A549 (cell line): Measurements from ENCODE around the gene EML4. TPM values are rescaled to one million over a fixed set of nuclear protein-coding genes. Genes with fewer than 3 reads are reported as not detected.

Experiments used
- ATAC-seq, 2 experiments: fragments of 200-7000 bp in 1 of 2; fragments of >200 bp in 1 of 2; cut with Nextera tagmentation in 1 of 2; cut with Tn5 transposase in 1 of 2; 3 replicates each; pipeline versions ENCODE4 v1.8.0 to v1.9.1; 2018 to 2020; ENCODE audit warnings: mild to moderate bottlenecking in 1 of 2, moderate library complexity in 1 of 2
- CTCF ChIA-PET: fragments of 300-600 bp; sonication (Branson Sonifier 250); formaldehyde crosslinking; extraction: SDS; loops from one replicate; lab custom pipeline; 2021; ENCODE audit warnings: antibody characterized with exemption, inconsistent platforms; lab: Yijun Ruan, JAX
- POLR2A ChIA-PET: fragments of 350-600 bp; formaldehyde crosslinking; extraction: SDS; loops from one replicate; lab custom pipeline; 2021; ENCODE audit warnings: antibody characterized with exemption, inconsistent platforms; lab: Yijun Ruan, JAX
- DNase-seq, 2 experiments: peaks; one replicate each; pipeline versions ENCODE4 v3.0.0 to v3.0.0-alpha.2; 2011 to 2016; ENCODE audit warnings: low read depth in 1 of 2, low spot score in 1 of 2
- FAIRE-seq: peaks from 2 replicates; lab custom pipeline; 2011; peaks lifted over from hg19 to GRCh38; lab: Jason Lieb, UNC
- H3K27ac ChIP-seq, 2 experiments: fragments of >200 bp; sonication (Bioruptor Twin); formaldehyde crosslinking; 3 replicates each; pipeline ENCODE4 v1.5.1; 2016 to 2017
- H3K4me1 ChIP-seq: fragments of >200 bp; sonication (Bioruptor Twin); formaldehyde crosslinking; 3 replicates; pipeline ENCODE4 v1.6.1; 2016
- H3K4me2 ChIP-seq: fragments of >200 bp; sonication (Bioruptor Twin); formaldehyde crosslinking; 3 replicates; pipeline ENCODE4 v1.6.1; 2016
- H3K4me3 ChIP-seq: fragments of >200 bp; sonication (Bioruptor Twin); formaldehyde crosslinking; 3 replicates; pipeline ENCODE4 v1.5.1; 2016
- H3K9me3 ChIP-seq: fragments of >200 bp; sonication (Bioruptor Twin); formaldehyde crosslinking; 3 replicates; pipeline ENCODE4 v1.6.1; 2016
- CBX2 ChIP-seq: fragments of 200-600 bp; sonication (generic); IDR thresholded peaks from 2 replicates; pipeline ENCODE4 v1.6.1; 2016; ENCODE audit warnings: low read depth, mild to moderate bottlenecking, borderline replicate concordance
- CEBPB ChIP-seq, 2 experiments: fragments of >200 bp in 1 of 2; sonication (Bioruptor Twin) in 1 of 2; formaldehyde crosslinking in 1 of 2; IDR thresholded peaks; 2 replicates each; pipeline ENCODE4 v1.6.1; 2012 to 2016
- CHD4 ChIP-seq: fragments of 200-600 bp; sonication (generic); IDR thresholded peaks from 2 replicates; pipeline ENCODE4 v1.6.1; 2016; ENCODE audit warnings: antibody characterized with exemption, mild to moderate bottlenecking, borderline replicate concordance
- CTCF ChIP-seq: fragments of >200 bp; sonication (Bioruptor Twin); formaldehyde crosslinking; IDR thresholded peaks from 3 replicates; pipeline ENCODE4 v1.5.1; 2016
- EHF ChIP-seq: fragments of 250-450 bp; sonication (Bioruptor Pico); IDR thresholded peaks from 2 replicates; pipeline ENCODE4 v1.5.0; 2020; ENCODE audit warnings: mild to moderate bottlenecking
- EP300 ChIP-seq, 2 experiments: fragments of >200 bp; sonication (Bioruptor Twin); formaldehyde crosslinking; IDR thresholded peaks; 2 replicates in 1 of 2; 3 replicates in 1 of 2; pipeline ENCODE4 v1.6.1; 2016 to 2017
- FOSL2 ChIP-seq, 2 experiments: fragments of 450-650 bp in 1 of 2; fragments of >200 bp in 1 of 2; sonication (Bioruptor Twin) in 1 of 2; formaldehyde crosslinking; IDR thresholded peaks; 2 replicates each; pipeline versions ENCODE4 v1.5.0 to v1.6.1; 2016 to 2020; ENCODE audit warnings: mild to moderate bottlenecking in 1 of 2, moderate library complexity in 1 of 2
- HDAC2 ChIP-seq: fragments of 200-600 bp; sonication (generic); IDR thresholded peaks from 2 replicates; pipeline ENCODE4 v1.6.1; 2016
- HEYL ChIP-seq: fragments of 250-450 bp; sonication (Bioruptor Pico); IDR thresholded peaks from 2 replicates; pipeline ENCODE4 v1.8.0; 2021; ENCODE audit warnings: mild to moderate bottlenecking, moderate library complexity
- HOXA7 ChIP-seq: fragments of 250-450 bp; sonication (Bioruptor Pico); IDR thresholded peaks from 2 replicates; pipeline ENCODE4 v1.5.0; 2020; ENCODE audit warnings: mild to moderate bottlenecking, moderate library complexity
- JUN ChIP-seq, 2 experiments: fragments of >200 bp; sonication (Bioruptor Twin); formaldehyde crosslinking; IDR thresholded peaks; 2 replicates in 1 of 2; 3 replicates in 1 of 2; pipeline ENCODE4 v1.6.1; 2016 to 2017
- KDM1A ChIP-seq: fragments of 200-600 bp; sonication (generic); IDR thresholded peaks from 2 replicates; pipeline ENCODE4 v1.6.1; 2016; ENCODE audit warnings: low read depth, mild to moderate bottlenecking
- MAFK ChIP-seq: fragments of 450-650 bp; IDR thresholded peaks from 2 replicates; pipeline ENCODE4 v1.6.1; 2014; ENCODE audit not compliant: partially characterized antibody
- MAZ ChIP-seq: fragments of 150-350 bp; IDR thresholded peaks from 2 replicates; pipeline ENCODE4 v1.6.1; 2014; ENCODE audit warnings: antibody characterized with exemption, low read depth, low read length, borderline replicate concordance
- MYC ChIP-seq: IDR thresholded peaks from 2 replicates; pipeline ENCODE4 v1.6.1; 2012; ENCODE audit warnings: mild to moderate bottlenecking, inconsistent platforms, low read length, improper control_type of control experiment, borderline replicate concordance
- NR3C1 ChIP-seq: fragments of >200 bp; sonication (Bioruptor Twin); formaldehyde crosslinking; IDR thresholded peaks from 3 replicates; pipeline ENCODE4 v1.6.1; 2017
- PHF8 ChIP-seq: fragments of 200-600 bp; sonication (generic); IDR thresholded peaks from 2 replicates; pipeline ENCODE4 v1.6.1; 2016; ENCODE audit warnings: low read depth, mild to moderate bottlenecking, antibody characterized with exemption, moderate library complexity, borderline replicate concordance
- POLR2A ChIP-seq: IDR thresholded peaks from 2 replicates; pipeline ENCODE4 v1.6.1; 2012; ENCODE audit warnings: mild to moderate bottlenecking, low read length
- RARB ChIP-seq: fragments of 250-450 bp; sonication (Bioruptor Pico); IDR thresholded peaks from 2 replicates; pipeline ENCODE4 v1.8.0; 2021; ENCODE audit warnings: mild to moderate bottlenecking, moderate library complexity
- REST ChIP-seq: fragments of 200-600 bp; sonication (generic); IDR thresholded peaks from 2 replicates; pipeline ENCODE4 v1.6.1; 2016; ENCODE audit warnings: antibody characterized with exemption, mild to moderate bottlenecking, moderate library complexity
- TFCP2L1 ChIP-seq: fragments of 250-450 bp; sonication (Bioruptor Pico); IDR thresholded peaks from 2 replicates; pipeline ENCODE4 v1.5.0; 2021; ENCODE audit warnings: mild to moderate bottlenecking
- ZC3H11A ChIP-seq: fragments of 450-650 bp; IDR thresholded peaks from 2 replicates; pipeline ENCODE4 v1.6.1; 2014; ENCODE audit warnings: antibody characterized with exemption, mild to moderate bottlenecking
- WGBS: methylation state at CpG from one replicate; pipeline ENCODE4 v1.1.6; 2017; ENCODE audit errors: missing lambda C conversion rate; 5-methylcytosine and 5-hydroxymethylcytosine counted together
- polyA plus RNA-seq, 4 experiments: library from polyadenylated mRNA; depleted of rRNA in 3 of 4; stranded (reverse); fragments of >200 nt; fragmentation: RNase III in 1 of 4; extraction: RNeasy Plus Mini Kit Qiagen cat#74134 plus additional on column Dnase treatment in 1 of 4; gene quantifications; 2 replicates in 3 of 4; 3 replicates in 1 of 4; pipeline ENCODE4 v1.2.3, GENCODE V29; 2011 to 2017
- TF ChIP-seq, protein P1 (sequence below): IDR thresholded peaks from 2 replicates; pipeline ENCODE4 v1.6.1; 2012
- TF ChIP-seq, protein P2 (sequence below): fragments of >200 bp; sonication (Bioruptor Twin); formaldehyde crosslinking; IDR thresholded peaks from 2 replicates; pipeline ENCODE4 v1.6.1; 2016
- TF ChIP-seq, protein P3 (sequence below): fragments of 450-650 bp; IDR thresholded peaks from 2 replicates; pipeline ENCODE4 v1.6.1; 2014; ENCODE audit warnings: antibody characterized with exemption

EML4 gene
- polyA plus RNA-seq, 2 of the 4 experiments (the other 2 are of a cell fraction): 34.6 to 130 TPM

GRCh38 chr2:42186366-42186765, 17.2 kb downstream of the EML4 start:
- Histone ChIP-seq H3K9me3 (no peaks in the 10 kb centered on the region), H3K4me2 (no peak overlapping the region), H3K27ac (no peak overlapping the region), H3K4me1 (peaks cover 38% of the 10 kb centered on the region), H3K4me3 (no peak overlapping the region)
- CTCF ChIA-PET: interaction anchor here (0.6 to 1.9 kb wide), 3 partner anchors 56 to 261 kb away, joined by 3 to 5 read pairs (median 3); no protein-coding TSS in a partner anchor
- no peak for TF ChIP-seq CEBPB (IDR thresholded peaks at IDR 0.05)
- TF ChIP-seq MAZ: no peak
- no peak for TF ChIP-seq MAFK
- TF ChIP-seq, protein P1, sequence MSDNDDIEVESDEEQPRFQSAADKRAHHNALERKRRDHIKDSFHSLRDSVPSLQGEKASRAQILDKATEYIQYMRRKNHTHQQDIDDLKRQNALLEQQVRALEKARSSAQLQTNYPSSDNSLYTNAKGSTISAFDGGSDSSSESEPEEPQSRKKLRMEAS: no peak
- TF ChIP-seq KDM1A: no peak
- TF ChIP-seq ZC3H11A: no peak
- no peak for TF ChIP-seq EHF
- TF ChIP-seq POLR2A: no peak
- no peak for TF ChIP-seq HEYL
- TF ChIP-seq JUN (IDR thresholded peaks at IDR 0.05): no peak
- no peak for TF ChIP-seq EP300 (IDR thresholded peaks at IDR 0.05)
- 93% methylated on average over 1 of the region's 1 CpG for WGBS
- no peak for DNase-seq
- POLR2A ChIA-PET: no interaction called here
- ATAC-seq: no peak
- peak; percentile 13 for FAIRE-seq

DNA sequence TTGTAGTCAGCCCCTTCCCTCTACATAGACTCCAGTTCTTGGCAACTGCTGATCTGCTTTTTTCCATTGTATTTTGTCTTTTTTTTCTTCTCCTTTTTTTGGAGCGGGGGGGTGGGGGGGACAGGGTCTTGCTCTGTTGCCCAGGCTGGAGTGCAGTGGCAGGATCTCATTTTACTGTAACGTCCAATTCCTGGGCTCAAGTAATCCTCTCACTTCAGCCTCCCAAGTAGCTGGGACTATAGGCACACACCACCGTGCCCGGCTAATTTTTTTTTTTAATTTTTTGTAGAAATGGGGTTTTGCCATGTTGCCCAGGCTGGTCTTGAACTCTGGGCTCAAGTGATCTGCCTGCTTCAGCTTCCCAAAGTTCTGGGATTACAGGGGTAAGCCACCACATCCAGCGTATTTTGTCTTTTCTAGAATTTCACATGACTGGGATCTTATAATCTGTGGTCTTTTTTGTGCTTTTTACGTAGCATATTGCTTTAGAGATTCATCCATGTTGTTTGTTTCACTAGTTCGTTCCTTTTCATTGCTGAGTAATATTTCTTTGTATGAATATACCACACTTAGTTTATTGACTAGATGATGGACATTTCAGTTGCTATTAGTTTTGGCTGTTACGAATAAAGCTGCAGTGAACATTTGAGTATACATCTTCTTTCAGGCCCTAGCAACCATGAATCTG, 17.9 kb downstream of the EML4 start:
- ATAC-seq: no peak
- TF ChIP-seq KDM1A (0 out of 2 replicates have a peak, but pooled peaks have one; percentile 40), CEBPB (IDR thresholded peaks at IDR 0.05) (no peak), HDAC2 (no peak)
- ChIA-PET POLR2A (no interaction called here), CTCF (interaction anchor here (1.2 to 1.9 kb wide), 2 partner anchors 57 to 91 kb away, joined by 3 to 5 read pairs; no protein-coding TSS in a partner anchor)
- WGBS: 92% methylated on average over 8 of the region's 8 CpGs
- DNase-seq: no peak
- no peak overlapping the region for H3K27ac ChIP-seq
- no peak overlapping the region for H3K4me3 ChIP-seq
- FAIRE-seq: peak; percentile 13
- no peaks in the 10 kb centered on the region for H3K9me3 ChIP-seq
- peaks cover 46% of the 10 kb centered on the region for H3K4me1 ChIP-seq
- no peak overlapping the region for H3K4me2 ChIP-seq

- CTCF ChIA-PET: no interaction called here
- Histone ChIP-seq H3K4me3 (no peak overlapping the region), H3K4me2 (no peak overlapping the region), H3K9me3 (no peaks in the 10 kb centered on the region), H3K27ac (no peak overlapping the region), H3K4me1 (peaks cover 47% of the 10 kb centered on the region)
- TF ChIP-seq FOSL2 (IDR thresholded peaks at IDR 0.05) (no peak), FOSL2 (CRISPR knock-in tag; IDR thresholded peaks at IDR 0.05) (no peak), CTCF (no peak), CBX2 (no peak), EHF (no peak), MYC (no peak), REST (no peak), CHD4 (no peak), RARB (CRISPR knock-in tag) (no peak), TFCP2L1 (CRISPR knock-in tag) (no peak), ZC3H11A (no peak), PHF8 (no peak), HOXA7 (no peak), NR3C1 (no peak)
- TF ChIP-seq, protein P2, sequence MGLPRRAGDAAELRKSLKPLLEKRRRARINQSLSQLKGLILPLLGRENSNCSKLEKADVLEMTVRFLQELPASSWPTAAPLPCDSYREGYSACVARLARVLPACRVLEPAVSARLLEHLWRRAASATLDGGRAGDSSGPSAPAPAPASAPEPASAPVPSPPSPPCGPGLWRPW: no peak
- TF ChIP-seq, protein P3, sequence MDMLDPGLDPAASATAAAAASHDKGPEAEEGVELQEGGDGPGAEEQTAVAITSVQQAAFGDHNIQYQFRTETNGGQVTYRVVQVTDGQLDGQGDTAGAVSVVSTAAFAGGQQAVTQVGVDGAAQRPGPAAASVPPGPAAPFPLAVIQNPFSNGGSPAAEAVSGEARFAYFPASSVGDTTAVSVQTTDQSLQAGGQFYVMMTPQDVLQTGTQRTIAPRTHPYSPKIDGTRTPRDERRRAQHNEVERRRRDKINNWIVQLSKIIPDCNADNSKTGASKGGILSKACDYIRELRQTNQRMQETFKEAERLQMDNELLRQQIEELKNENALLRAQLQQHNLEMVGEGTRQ: no peak
- DNase-seq (no peak), FAIRE-seq (no peak), ATAC-seq (no peak)
- 81% methylated on average over 3 of the region's 3 CpGs for WGBS
- POLR2A ChIA-PET: no interaction called here
Observed at GRCh38 chr2:42187886-42188285, 18.7 kb downstream of the EML4 start.
